Measurements from ENCODE around the gene STEAP3. TPM values are rescaled to one million over a fixed set of nuclear protein-coding genes. Genes with fewer than 3 reads are reported as not detected.

Gene STEAP3
- total RNA-seq, 1 donor from 2014 or later: 0.94 TPM

- no peak overlapping the region for H3K4me3 Mint-ChIP-seq
- peak; percentile 62 to 86 for DNase-seq (ENCODE audit: low spot score in 2 of 2, unreplicated experiment in 2 of 2)
These were observed 67.4 kb downstream of the STEAP3 start for GRCh38 chr2:119290859-119291587.

GRCh38 chr2:119291588-119292167 is 68.0 kb downstream of the STEAP3 start:
- H3K4me1 Mint-ChIP-seq: no peaks in the 10 kb centered on the region
- no peak overlapping the region for H3K4me3 Mint-ChIP-seq
- TF ChIP-seq, protein P1, sequence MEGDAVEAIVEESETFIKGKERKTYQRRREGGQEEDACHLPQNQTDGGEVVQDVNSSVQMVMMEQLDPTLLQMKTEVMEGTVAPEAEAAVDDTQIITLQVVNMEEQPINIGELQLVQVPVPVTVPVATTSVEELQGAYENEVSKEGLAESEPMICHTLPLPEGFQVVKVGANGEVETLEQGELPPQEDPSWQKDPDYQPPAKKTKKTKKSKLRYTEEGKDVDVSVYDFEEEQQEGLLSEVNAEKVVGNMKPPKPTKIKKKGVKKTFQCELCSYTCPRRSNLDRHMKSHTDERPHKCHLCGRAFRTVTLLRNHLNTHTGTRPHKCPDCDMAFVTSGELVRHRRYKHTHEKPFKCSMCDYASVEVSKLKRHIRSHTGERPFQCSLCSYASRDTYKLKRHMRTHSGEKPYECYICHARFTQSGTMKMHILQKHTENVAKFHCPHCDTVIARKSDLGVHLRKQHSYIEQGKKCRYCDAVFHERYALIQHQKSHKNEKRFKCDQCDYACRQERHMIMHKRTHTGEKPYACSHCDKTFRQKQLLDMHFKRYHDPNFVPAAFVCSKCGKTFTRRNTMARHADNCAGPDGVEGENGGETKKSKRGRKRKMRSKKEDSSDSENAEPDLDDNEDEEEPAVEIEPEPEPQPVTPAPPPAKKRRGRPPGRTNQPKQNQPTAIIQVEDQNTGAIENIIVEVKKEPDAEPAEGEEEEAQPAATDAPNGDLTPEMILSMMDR (IDR thresholded peaks at IDR 0.05; ENCODE audit: unreplicated experiment): no peak
- H3K27ac Mint-ChIP-seq: no peak overlapping the region
- no peak for DNase-seq (ENCODE audit: low spot score in 2 of 2, unreplicated experiment in 2 of 2)
- H3K27me3 Mint-ChIP-seq (ENCODE audit: low read depth): peaks cover 8% of the 10 kb centered on the region
- H3K36me3 Mint-ChIP-seq: no peaks in the 10 kb centered on the region
- no peaks in the 10 kb centered on the region for H3K9me3 Mint-ChIP-seq

More at GRCh38 chr2:119290859-119291587, 67.4 kb downstream of the STEAP3 start:
- Mint-ChIP-seq H3K27me3 (ENCODE audit: low read depth) (peaks cover 8% of the 10 kb centered on the region), H3K36me3 (no peaks in the 10 kb centered on the region), H3K9me3 (no peaks in the 10 kb centered on the region), H3K27ac (no peak overlapping the region), H3K4me1 (no peaks in the 10 kb centered on the region)
- TF ChIP-seq, protein P1 (IDR thresholded peaks at IDR 0.05; ENCODE audit: unreplicated experiment): peak; percentile 89

DNA sequence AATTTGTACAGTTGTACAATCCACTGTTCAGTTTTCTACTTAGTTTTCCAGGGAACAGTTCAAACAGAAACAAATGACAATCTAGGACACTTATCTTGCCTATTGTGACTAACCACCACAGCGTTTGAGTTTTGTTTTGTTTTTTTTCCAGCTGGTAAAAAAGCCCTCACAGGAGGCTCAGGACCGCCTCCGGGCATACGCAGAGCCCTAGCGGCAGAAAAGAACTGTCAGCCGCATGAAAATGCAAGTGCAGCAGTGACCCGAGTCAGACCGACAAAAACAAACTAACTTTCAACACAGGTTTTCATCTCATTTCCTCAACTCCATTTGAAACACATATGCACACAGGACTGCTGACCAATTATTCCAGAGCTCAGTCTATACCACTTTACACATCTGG is 68.6 kb downstream of the STEAP3 start:
- Mint-ChIP-seq H3K27ac (no peak overlapping the region), H3K27me3 (ENCODE audit: low read depth) (peaks cover 8% of the 10 kb centered on the region), H3K4me3 (no peak overlapping the region), H3K36me3 (no peaks in the 10 kb centered on the region), H3K4me1 (no peaks in the 10 kb centered on the region), H3K9me3 (no peaks in the 10 kb centered on the region)
- DNase-seq (ENCODE audit: low spot score in 2 of 2, unreplicated experiment in 2 of 2): no peak
- TF ChIP-seq, protein P1 (IDR thresholded peaks at IDR 0.05; ENCODE audit: unreplicated experiment): no peak

- H3K4me3 Mint-ChIP-seq: no peak overlapping the region
- H3K4me1 Mint-ChIP-seq: no peaks in the 10 kb centered on the region
- no peak overlapping the region for H3K27ac Mint-ChIP-seq
- DNase-seq (ENCODE audit: low spot score in 2 of 2, unreplicated experiment in 2 of 2): no peak
- TF ChIP-seq, protein P1 (IDR thresholded peaks at IDR 0.05; ENCODE audit: unreplicated experiment): no peak
- peaks cover 8% of the 10 kb centered on the region for H3K27me3 Mint-ChIP-seq (ENCODE audit: low read depth)
- H3K36me3 Mint-ChIP-seq: no peaks in the 10 kb centered on the region
- no peaks in the 10 kb centered on the region for H3K9me3 Mint-ChIP-seq
These were observed 69.6 kb downstream of the STEAP3 start for GRCh38 chr2:119293254-119293653.

DNA sequence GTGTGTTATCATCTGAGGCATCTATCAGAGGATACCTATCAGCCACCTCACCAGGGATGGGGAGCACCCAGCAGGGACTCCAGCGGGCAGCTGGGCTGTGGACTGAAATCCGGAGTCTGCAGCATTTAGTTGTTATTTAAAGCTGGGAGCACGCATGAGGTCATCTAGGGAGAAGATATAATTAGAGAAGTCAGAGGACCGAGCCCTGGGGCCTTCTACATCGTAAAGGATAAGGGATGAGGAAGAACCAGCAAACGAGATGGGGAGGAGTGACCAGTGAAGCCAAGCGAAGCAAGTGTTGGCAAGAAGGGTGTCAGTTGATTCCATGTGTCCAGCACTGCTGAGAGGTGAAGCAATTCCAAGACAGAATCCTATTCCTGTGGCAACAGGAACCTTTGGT is 70.3 kb downstream of the STEAP3 start:
- TF ChIP-seq, protein P1 (IDR thresholded peaks at IDR 0.05; ENCODE audit: unreplicated experiment): no peak
- H3K4me1 Mint-ChIP-seq: no peaks in the 10 kb centered on the region
- no peak for DNase-seq (ENCODE audit: low spot score in 2 of 2, unreplicated experiment in 2 of 2)
- H3K36me3 Mint-ChIP-seq: no peaks in the 10 kb centered on the region
- no peak overlapping the region for H3K4me3 Mint-ChIP-seq
- H3K27me3 Mint-ChIP-seq (ENCODE audit: low read depth): peaks cover 8% of the 10 kb centered on the region
- no peak overlapping the region for H3K27ac Mint-ChIP-seq
- no peaks in the 10 kb centered on the region for H3K9me3 Mint-ChIP-seq

Data from mesothelial cell of epicardium (in vitro differentiated cells).